GM18505 (cell line): ENCODE measurements around the gene PHOSPHO1.
"Not testable (repeated sequence)": the region's sequence is repeated elsewhere in the genome, so short reads cannot be mapped to it uniquely, and the experiment has no call there.

Source experiments
- ATAC-seq: cut with Tn5 transposase; IDR thresholded peaks from one replicate; pipeline ENCODE4 v1.9.1; 2021; ENCODE audit not compliant: unreplicated experiment
- POLR2A ChIP-seq: IDR thresholded peaks from 4 replicates; pipeline ENCODE4 v1.6.1; 2011; ENCODE audit warnings: borderline replicate concordance; ENCODE audit not compliant: insufficient read depth, insufficient read length; ENCODE audit errors: extremely low read depth

The PHOSPHO1 gene

GRCh38 chr17:49183801-49184200, 46.8 kb downstream of the PHOSPHO1 start:
- TF ChIP-seq POLR2A: no peak
- no peak for ATAC-seq

GRCh38 chr17:49183341-49183740, 47.2 kb downstream of the PHOSPHO1 start:
- ATAC-seq: no peak
- TF ChIP-seq POLR2A: no peak

- no peak for ATAC-seq
- no peak for TF ChIP-seq POLR2A
These were observed 49.5 kb downstream of the PHOSPHO1 start for GRCh38 chr17:49180998-49181635.

- no peak for ATAC-seq
- TF ChIP-seq POLR2A: no peak
These were observed 50.3 kb downstream of the PHOSPHO1 start for GRCh38 chr17:49180303-49180702.

GRCh38 chr17:49175978-49176377, 54.6 kb downstream of the PHOSPHO1 start:
- not testable (repeated sequence) for ATAC-seq
